HG03060 (cell line): ENCODE data around the gene BTNL2.

Experiments used
- ATAC-seq: cut with Tn5 transposase; IDR thresholded peaks from one replicate; pipeline ENCODE4 v1.9.1; 2021; ENCODE audit warnings: low read depth, moderate number of reproducible peaks; ENCODE audit not compliant: unreplicated experiment

BTNL2 gene

DNA sequence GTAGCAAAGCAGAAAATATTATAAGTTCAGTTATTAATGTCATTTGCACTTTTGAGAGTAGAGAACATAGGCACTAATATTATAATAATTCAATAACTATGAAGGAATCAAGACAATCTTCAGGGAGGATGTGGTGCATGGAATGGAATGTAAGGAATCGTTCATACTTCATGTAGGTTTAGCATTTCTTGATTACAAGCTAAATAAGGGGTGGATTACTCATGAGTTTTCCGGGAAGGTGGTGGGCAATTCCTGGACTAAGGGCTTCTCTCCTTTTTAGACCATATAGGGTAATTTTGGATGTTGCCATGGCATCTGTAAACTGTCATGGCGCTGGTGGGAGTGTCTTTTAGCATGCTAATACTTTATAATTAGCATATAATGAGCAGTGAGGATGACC is 9.1 kb upstream of the BTNL2 start:
- no peak for ATAC-seq

GRCh38 chr6:32415521-32416019 is 8.6 kb upstream of the BTNL2 start:
- ATAC-seq, result no peak

DNA sequence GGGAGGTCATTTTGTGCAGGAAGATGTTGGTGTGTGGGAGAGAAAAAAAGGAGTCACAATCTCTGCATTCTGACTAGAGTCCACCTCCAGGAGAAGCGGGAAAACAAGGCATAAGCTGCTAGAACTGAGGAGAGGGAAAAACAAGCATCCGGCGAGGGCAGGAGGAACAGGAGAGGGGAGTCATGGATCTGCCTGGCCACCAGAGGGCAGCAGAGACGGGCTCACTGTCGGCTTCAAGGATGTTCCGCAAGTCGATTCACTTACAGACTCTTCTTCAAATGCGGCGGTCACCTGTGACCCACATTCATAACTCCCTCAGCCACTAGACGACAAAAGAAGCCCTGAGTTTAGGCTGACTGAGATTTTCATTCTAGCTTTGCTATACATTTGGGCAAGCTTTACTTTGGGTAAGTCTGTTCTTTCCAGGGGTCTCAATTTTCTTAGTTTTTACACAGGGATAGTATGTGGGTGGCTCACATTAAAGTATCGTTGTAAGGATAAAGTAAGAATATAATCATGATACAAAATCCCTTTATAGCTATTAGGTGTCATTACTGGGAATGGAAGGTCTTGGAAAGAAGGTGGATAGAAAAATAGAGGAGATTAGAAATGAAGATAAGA is 6.6 kb upstream of the BTNL2 start:
- ATAC-seq, result no peak

DNA sequence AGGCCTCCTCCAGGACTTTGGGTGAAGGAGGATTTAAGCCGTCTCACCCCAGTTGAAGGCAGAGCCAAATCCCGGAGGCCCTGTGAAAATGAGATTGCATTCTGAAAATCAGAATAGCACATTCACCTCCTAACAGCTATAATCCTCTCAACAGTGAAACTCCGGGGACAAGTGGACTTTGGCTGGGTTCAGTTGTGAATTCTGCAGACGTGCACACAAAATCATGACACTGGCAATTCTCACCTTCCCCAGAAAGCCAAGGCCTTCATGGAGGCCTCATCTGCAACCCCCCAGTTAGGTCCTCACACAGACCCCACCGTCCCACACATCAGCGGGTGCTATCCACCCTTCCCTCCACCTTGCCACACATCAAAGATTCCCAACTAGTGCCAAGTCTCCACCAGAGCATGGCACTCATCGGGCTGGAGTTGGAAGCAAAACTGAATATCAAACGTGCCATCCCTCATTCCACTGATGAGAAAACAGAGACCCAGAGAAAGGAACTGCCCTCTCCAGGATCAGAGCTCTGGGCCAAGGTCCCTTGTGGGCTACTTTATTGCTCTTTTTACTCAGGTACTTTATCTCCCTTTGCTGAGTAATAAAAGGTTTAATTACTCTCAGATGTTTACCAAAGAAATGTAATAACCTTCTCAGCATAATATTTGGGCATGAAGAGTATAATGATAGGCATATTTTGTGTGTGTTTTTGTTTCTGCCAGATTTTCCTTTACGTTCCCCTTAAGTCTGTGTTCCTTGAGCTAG is 4.8 kb upstream of the BTNL2 start:
- ATAC-seq, result no peak

DNA sequence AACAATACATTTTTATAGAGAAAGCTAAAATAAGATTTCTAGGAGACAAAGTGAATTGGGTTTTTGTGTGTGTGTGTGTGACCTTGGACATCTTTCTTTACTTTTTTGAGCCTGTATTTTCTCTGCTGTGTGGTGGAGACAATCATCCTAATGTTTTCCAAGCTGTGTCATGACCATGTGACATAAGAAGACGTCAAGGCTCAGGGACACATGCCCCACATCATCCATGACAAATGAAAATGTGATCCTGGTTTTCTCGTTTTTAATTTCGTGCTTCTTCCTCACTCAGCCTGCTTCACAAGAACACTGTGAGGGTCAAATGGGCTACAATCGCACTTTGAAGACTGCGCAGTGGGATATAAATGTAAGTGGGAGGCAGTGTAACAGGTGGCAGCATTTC is 3.9 kb upstream of the BTNL2 start:
- no peak for ATAC-seq

- no peak for ATAC-seq
Measured at GRCh38 chr6:32406197-32406596, 784 bp downstream of the BTNL2 start.

GRCh38 chr6:32405656-32406055 is 1.3 kb downstream of the BTNL2 start:
- no peak for ATAC-seq

GRCh38 chr6:32402812-32403211 is 4.2 kb downstream of the BTNL2 start:
- no peak for ATAC-seq

DNA sequence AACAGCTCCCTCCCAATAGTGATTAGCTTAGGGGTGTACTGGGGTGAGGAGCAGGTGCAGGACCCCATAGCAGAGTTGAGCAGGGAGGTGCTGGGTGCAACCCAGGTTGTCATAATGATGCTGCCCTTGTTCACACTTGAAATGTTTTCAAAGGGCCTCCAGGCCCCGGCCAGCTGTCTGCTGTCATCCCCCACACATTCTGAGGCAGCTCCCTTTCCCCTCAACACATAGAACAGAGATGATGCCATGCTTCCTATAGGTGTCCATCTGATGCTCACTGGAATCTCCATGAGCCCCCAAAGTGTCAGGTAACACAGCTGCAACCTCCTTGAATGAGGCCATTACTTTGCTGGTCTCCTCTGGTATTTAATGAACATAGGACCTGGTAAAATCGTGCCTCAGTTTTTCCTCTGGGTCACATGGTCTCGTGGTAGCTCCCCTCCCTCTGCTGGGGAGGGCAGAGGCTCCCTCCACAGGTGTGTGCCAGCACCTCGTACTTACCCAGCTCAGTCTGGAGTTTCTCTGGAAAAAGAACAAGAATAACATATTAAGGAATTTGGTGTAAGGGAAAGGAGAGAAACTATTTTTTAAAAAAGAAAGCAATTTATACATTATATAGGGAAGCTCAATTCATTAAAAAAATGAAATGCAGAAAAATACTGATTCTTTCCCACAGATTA is 5.6 kb downstream of the BTNL2 start:
- ATAC-seq, result no peak

DNA sequence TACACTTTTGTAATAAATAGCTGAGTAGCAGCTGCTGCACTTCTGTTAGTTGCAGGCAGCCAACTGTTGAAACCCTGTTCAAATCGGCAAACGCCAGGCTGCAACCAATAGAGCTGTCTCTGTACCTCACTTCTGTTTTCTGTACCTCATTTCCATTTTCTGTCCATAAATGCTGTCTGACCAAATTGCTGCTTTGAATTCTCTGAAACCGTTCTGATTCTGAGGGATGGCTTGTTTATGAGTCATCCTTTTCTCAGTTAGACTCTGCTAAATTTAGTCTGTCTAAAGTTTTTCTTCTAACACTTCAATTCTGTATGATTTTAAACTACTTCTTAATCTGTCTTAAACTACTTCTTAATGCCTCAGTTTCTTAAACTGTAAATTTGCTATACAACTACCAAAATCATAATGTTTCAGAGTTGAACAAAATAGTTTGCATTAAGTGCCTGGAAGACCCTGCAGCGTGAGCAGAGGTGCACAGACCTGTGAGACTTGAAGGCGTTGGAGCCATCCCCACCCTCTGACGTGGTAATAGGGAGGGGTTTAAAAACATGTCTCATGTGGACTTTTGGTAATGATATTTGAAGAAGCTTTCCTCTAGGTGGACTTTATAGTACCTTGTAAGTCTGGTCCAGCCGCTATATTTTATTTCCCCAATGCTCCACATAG is 9.6 kb downstream of the BTNL2 start:
- peak; percentile 60 for ATAC-seq

GRCh38 chr6:32396028-32396427 is 11.0 kb downstream of the BTNL2 start:
- ATAC-seq, result no peak

GRCh38 chr6:32393665-32394420 is 13.1 kb downstream of the BTNL2 start:
- ATAC-seq, result no peak

DNA sequence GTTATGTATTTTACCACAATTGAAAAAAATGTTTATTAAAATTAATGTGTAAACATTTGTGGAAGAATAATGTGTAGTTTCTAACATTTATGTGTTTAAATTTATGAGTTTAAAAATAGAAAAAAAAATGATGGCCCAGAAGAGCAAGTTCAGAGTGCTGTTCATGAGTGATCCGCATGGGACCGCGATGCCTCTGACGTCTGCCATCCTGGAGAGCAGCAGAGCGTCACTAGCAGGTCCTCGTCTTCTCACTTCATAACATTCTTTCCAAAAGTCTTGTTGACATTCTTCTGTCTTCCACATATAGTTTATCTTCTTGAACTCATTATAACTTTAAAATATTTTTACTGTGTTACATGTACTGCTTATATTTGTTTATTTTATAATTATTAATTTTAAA is 15.5 kb downstream of the BTNL2 start:
- no peak for ATAC-seq

GRCh38 chr6:32387589-32388340 is 19.2 kb downstream of the BTNL2 start:
- ATAC-seq, result no peak

GRCh38 chr6:32386040-32386439 is 20.9 kb downstream of the BTNL2 start:
- ATAC-seq, result no peak

DNA sequence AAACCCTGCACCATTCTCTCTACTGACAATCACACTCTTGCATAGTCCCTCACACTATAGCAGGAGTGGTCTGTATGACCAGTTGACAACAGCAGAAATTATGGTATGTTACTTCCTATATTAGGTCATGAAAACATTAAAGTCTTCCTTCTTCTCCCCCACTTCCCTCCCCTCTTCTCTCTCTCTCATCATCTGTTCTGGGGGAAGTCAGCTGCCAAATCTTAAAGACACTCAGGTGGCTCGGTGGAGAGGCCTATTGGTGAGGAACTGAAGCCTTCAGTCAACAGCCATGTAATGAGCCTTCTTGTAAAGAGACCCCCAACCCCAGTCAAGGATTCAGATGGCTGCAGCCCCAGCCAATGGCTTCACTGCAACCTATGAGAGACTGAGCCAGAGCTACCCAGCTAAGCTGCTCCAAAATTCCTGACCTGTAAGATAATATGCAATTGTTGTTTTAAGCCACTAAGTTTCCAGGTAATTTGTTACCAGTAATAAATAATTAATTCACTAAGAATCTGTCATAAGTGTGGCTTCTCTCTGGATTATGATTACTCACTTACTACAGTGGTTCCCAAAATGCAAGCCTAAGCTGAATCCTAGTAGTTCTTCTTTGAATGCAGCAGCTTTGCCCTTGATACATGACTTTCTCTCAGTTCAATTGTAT is 24.1 kb downstream of the BTNL2 start:
- no peak for ATAC-seq

DNA sequence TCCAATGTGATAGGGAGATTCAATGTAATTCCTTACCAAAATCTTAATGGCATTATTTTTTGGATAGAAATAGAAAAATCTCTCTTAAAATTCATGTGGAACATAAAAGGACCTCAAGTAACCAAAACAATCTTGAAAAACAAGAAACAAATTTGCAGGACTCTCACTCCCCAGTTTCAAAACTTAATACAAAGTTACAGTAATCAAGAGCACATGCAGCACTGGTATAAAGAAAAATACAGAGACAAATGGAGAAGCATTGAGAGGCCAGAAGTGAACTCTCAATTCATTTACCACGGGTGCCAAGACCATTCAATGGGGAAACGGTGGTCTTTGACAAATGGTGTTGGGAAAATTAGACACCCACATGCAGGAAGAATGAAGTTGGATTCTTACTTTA is 27.4 kb downstream of the BTNL2 start:
- no peak for ATAC-seq

DNA sequence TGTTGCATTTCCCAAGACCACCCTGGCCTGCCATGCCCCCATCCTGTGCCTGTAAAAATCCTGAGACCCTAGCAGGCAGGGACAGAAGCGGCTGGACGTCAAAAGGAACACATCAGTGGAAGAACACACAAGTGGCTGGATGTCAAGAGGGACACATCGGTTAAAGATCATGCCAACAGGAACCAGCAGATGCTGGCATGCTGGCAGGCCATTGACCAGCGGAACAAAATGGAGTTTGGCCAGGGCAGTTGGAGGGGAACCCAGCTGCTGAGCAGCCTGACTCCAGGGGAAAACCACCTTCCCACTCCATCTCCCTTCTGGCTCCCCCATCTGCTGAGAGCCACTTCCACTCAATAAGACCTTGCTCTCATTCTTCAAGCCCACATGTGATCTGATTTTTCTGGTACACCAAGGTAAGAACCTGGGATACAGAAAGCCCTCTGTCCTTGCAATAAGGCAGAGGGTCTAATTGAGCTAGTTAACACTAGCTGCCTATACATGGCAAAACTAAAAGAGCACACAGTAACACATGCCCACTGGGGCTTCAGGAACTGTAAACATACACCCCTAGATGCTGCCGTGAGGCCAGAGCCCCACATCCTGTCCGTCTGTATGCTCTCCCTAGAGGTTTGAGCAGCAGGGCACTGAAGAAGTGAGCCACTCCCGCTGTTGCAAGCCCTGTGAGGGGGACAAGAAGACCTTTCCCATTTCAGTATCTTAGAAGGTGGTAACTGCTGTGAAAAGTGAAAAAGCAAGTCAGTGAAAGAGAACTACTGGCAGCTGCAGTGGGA is 31.0 kb downstream of the BTNL2 start:
- ATAC-seq, result no peak
